GM12872 (cell line): ENCODE data around the gene BACH1.
A peak's percentile ranks its signal among the peaks of the same experiment; 100 is the strongest.

ENCODE experiments used
- TF ChIP-seq, protein P1 (sequence below): IDR thresholded peaks from 3 replicates; pipeline ENCODE4 v1.5.1; 2011; ENCODE audit warnings: low read depth, mild to moderate bottlenecking, low read length, moderate library complexity; ENCODE audit not compliant: insufficient read depth

Gene BACH1

DNA sequence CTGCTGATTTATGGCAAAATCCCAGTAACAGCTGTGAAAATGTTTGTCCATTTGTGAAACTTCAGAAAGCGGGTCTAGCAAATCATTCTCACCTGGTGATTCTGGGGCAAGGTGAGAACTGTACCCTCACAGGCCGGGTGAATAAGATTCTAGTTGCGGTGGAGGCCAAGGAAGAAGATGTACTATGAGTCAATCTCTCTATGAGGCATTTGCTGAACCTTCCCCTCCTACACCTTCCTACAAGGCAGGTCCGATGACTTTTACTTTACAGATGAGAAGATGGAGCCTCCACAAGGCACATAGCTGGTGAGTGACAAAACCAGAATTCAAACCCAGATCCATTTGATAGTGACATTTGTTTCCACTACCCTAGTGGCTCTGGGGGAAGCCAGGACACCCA is 72.7 kb downstream of the BACH1 start:
- TF ChIP-seq, protein P1, sequence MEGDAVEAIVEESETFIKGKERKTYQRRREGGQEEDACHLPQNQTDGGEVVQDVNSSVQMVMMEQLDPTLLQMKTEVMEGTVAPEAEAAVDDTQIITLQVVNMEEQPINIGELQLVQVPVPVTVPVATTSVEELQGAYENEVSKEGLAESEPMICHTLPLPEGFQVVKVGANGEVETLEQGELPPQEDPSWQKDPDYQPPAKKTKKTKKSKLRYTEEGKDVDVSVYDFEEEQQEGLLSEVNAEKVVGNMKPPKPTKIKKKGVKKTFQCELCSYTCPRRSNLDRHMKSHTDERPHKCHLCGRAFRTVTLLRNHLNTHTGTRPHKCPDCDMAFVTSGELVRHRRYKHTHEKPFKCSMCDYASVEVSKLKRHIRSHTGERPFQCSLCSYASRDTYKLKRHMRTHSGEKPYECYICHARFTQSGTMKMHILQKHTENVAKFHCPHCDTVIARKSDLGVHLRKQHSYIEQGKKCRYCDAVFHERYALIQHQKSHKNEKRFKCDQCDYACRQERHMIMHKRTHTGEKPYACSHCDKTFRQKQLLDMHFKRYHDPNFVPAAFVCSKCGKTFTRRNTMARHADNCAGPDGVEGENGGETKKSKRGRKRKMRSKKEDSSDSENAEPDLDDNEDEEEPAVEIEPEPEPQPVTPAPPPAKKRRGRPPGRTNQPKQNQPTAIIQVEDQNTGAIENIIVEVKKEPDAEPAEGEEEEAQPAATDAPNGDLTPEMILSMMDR: no peak

DNA sequence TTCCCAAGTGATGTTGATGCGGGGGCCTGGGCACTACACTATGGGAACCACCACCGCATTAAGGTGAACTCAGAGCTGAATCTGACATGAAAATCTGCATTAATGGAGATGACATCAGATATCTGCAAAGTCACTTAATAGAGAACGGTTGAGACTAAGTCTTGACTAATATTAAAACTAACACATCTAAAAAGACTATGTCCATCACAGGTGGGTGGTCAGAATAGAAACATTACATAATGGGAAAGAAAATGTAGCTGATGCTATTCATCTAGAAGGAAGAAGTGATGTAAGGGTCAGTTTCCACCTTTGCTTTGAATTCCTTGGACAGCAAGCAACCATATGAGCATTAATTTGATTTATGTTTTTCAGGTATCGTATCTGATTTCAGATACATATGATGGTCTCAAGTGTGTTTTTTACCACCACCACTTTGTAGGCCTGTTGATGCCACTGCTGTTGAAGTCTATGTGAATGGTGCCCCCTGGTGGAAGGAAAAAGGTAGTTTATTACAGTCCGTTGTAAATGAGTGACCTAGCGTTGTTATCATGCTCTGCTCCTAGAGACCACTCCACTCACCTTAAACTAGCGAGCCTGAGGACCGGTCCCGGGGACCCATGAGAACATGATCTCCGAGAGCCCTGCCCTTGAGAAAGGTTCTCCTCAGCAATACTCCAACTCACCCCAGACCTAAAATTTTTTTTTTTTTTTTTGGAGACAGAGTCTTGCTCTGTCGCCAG is 73.5 kb downstream of the BACH1 start:
- TF ChIP-seq, protein P1: peak; percentile 68

DNA sequence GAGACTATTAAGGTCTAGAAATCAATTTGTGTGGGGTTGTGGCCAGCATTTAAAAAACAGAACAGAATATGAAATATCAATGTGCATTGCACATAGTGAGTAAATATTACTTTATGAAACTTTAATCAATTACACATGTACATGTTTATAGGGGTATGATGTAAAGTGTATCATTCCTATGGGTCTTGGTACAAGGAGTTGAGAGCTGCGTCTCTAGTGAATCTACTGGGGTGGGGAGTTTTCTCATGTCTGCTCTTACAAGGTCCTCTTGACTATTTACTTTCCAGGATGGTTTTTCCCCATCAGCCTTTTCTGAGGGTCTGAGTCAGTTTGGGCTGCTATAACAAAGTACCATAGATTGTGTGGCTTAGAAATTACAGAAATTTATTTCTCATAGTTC is 75.8 kb downstream of the BACH1 start:
- TF ChIP-seq, protein P1: no peak

DNA sequence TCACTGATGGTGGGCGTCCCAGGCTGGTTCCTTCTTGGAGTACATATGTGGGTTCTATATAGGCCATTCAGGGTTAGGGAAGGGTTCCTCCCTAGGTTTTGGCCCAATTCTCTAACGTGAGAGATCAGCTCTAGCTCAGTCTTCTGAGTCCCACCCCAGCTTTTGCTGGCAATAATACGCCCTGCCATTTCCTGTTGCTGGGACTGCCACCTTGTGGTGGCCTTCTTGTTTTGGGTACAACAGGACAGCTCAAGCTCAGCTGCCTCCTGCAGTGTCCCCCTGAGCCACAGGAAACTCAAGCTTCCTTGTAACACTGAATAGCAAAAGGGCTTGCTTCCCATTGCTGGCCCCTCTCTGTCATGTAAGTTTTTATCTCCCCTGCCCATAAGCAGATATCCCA is 77.8 kb downstream of the BACH1 start:
- TF ChIP-seq, protein P1: peak; percentile 74

DNA sequence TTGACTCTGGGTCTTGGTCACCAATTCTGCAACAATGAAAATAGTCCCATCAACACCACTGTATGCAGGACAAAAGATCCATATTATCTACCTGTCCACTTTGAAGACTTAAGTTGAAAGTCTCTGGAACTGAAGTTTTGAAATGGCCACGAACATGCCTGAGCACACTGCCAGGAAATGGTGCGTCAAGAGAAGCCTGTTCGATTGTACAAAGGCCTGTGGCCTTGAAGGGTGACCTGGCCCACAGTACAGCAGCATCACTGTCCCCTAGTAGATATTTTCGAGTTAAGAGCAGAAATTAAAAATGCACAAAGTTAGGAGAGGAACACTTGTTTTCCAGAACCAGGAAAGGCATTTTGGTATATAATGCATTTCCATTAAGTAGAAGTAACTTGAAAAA is 78.5 kb downstream of the BACH1 start:
- TF ChIP-seq, protein P1: no peak

DNA sequence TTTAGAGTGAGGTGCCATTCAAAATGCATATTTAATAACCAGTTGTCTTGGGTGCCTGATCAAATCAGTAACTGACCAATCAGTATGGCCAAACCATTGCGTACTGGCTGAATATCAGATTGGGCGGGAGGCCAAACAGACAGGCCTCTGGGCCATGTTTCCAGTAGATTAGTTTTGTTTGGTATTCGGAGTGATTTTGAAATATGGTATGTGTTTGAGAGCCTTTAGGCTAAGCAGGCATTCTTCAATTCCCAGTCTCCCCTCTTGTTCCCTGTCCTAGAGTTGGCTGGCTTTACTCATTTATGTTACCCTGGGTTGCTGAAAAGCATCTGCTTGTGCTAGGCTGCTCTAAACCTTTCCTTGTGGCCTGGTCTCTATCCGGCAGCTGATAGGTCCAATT is 80.1 kb downstream of the BACH1 start:
- TF ChIP-seq, protein P1: no peak

DNA sequence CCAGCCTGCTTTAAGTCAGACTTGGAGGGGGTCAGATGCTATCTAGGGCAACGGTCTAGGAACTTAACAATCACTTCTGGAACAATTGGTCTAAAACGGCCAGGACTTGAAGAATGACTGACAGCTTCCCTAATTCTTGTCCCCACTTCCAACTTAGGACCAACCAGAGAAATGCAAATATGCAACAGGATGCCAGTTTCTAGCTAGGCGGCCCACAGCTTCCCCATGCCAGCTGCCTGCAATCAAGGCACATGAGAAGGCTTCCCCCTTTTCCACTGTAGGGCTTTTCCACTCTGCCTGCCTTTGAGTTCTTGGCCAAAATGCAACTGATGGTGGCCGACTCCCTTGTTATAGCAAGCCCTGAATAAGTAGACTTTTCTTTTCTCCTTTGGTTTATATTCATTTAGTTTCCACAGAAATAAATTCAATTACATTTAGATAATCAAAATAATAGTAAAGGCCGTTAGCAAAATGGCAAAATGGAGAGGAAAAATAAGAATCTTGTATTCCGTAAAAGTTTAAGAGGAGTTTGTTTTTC is 80.9 kb downstream of the BACH1 start:
- TF ChIP-seq, protein P1: no peak
